ENCODE data around the gene KRTAP5-5.

KRTAP5-5 gene

GRCh38 chr11:1674173-1675131, 44.9 kb downstream of the KRTAP5-5 start:
- no peak for FAIRE-seq
- DNase-seq (ENCODE audit: low spot score): no peak

GRCh38 chr11:1675536-1676228, 46.1 kb downstream of the KRTAP5-5 start:
- FAIRE-seq (no peak), DNase-seq (ENCODE audit: low spot score) (no peak)

- FAIRE-seq (no peak), DNase-seq (ENCODE audit: low spot score) (no peak)
Observed at GRCh38 chr11:1676229-1676740, 46.7 kb downstream of the KRTAP5-5 start.

- FAIRE-seq: no peak
Observed at GRCh38 chr11:1679881-1680280, 50.3 kb downstream of the KRTAP5-5 start.

More at GRCh38 chr11:1679881-1680280, 50.3 kb downstream of the KRTAP5-5 start:
- no peak for DNase-seq (ENCODE audit: low spot score)

All from urothelium cell line (cell line).